PC-3 (cell line): ENCODE measurements around the gene SPIRE1.

ENCODE experiments used
- EZH2phosphoT487 ChIP-seq: fragments of 300-600 bp; sonication (generic); IDR thresholded peaks from 2 replicates; pipeline ENCODE4 v1.6.1; 2018; ENCODE audit warnings: mild to moderate bottlenecking, antibody characterized with exemption, low read length, borderline replicate concordance
- TF ChIP-seq, protein P1 (sequence below): fragments of 300-600 bp; sonication (generic); conservative IDR thresholded peaks from 2 replicates; pipeline ENCODE4 v1.5.1; 2017; ENCODE audit warnings: antibody characterized with exemption, low read depth, mild to moderate bottlenecking, low read length

DNA sequence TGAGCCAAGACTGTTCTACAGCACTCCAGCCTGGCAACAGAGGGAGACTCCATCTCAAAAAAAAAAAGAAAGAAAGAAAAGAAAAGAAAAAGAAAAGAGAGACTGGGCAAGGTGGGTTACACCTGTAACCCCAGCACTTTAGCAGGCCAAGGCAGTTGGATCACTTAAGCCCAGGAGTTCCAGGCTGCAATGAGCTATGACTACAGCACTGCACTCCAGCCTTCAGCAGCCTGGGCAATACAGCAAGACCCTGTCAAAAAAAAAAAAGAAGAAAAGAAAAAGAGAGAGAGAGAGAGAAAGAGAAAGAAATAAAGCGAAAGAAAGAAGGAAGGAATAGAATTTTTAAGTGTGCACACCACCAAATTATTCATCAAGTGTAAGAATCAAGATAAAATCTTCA lies 2.9 kb downstream of the SPIRE1 start:
- TF ChIP-seq, protein P1, sequence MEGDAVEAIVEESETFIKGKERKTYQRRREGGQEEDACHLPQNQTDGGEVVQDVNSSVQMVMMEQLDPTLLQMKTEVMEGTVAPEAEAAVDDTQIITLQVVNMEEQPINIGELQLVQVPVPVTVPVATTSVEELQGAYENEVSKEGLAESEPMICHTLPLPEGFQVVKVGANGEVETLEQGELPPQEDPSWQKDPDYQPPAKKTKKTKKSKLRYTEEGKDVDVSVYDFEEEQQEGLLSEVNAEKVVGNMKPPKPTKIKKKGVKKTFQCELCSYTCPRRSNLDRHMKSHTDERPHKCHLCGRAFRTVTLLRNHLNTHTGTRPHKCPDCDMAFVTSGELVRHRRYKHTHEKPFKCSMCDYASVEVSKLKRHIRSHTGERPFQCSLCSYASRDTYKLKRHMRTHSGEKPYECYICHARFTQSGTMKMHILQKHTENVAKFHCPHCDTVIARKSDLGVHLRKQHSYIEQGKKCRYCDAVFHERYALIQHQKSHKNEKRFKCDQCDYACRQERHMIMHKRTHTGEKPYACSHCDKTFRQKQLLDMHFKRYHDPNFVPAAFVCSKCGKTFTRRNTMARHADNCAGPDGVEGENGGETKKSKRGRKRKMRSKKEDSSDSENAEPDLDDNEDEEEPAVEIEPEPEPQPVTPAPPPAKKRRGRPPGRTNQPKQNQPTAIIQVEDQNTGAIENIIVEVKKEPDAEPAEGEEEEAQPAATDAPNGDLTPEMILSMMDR = no peak
- no peak for TF ChIP-seq EZH2phosphoT487
